Liver (tissue), 9 donors: Measurements from ENCODE around the gene ANTXR1. TPM values are rescaled to one million over a fixed set of nuclear protein-coding genes. Genes with fewer than 3 reads are reported as not detected.

Source experiments
- DNase-seq: peaks from one replicate; pipeline ENCODE4 v3.0.0-alpha.2; 2017; ENCODE audit warnings: low spot score
- H3K27ac ChIP-seq, 2 donors: one replicate each; pipeline ENCODE4 v1.7.0; 2013; ENCODE audit warnings: inconsistent platforms in 2 of 2, low read length in 2 of 2, control low read depth in 1 of 2, low read depth in 1 of 2, mild to moderate bottlenecking in 1 of 2
- H3K27me3 ChIP-seq, 4 donors: one replicate each; pipeline versions ENCODE4 v1.6.1 to v1.7.0; 2013; ENCODE audit warnings: low read length in 3 of 4, inconsistent platforms in 1 of 4, mild to moderate bottlenecking in 1 of 4, moderate library complexity in 1 of 4; ENCODE audit not compliant: control insufficient read depth in 4 of 4, insufficient read depth in 4 of 4
- H3K36me3 ChIP-seq, 4 donors: one replicate each; pipeline versions ENCODE4 v1.6.1 to v1.7.0; 2013; ENCODE audit warnings: low read length in 3 of 4, mild to moderate bottlenecking in 3 of 4, low read depth in 1 of 4, moderate library complexity in 1 of 4; ENCODE audit not compliant: control insufficient read depth in 4 of 4, insufficient read depth in 3 of 4
- H3K4me1 ChIP-seq, 4 donors: one replicate each; pipeline versions ENCODE4 v1.6.1 to v1.7.0; 2013; ENCODE audit warnings: low read length in 3 of 4, mild to moderate bottlenecking in 3 of 4, moderate library complexity in 1 of 4; ENCODE audit not compliant: control insufficient read depth in 4 of 4, insufficient read depth in 4 of 4
- H3K4me3 ChIP-seq, 3 donors: one replicate each; pipeline versions ENCODE4 v1.6.1 to v1.7.0; 2013; ENCODE audit warnings: low read length in 3 of 3, control low read depth in 1 of 3, low read depth in 1 of 3, mild to moderate bottlenecking in 1 of 3
- H3K9ac ChIP-seq, 2 donors: one replicate each; pipeline ENCODE4 v1.7.0; 2013; ENCODE audit warnings: low read length in 2 of 2, mild to moderate bottlenecking in 2 of 2, moderate library complexity in 2 of 2, control low read depth in 1 of 2, low read depth in 1 of 2
- H3K9me3 ChIP-seq, 4 donors: one replicate each; pipeline versions ENCODE4 v1.6.1 to v1.7.0; 2013; ENCODE audit warnings: low read length in 3 of 4; ENCODE audit not compliant: control insufficient read depth in 4 of 4
- FOXA1 ChIP-seq: IDR thresholded peaks from 2 replicates; pipeline ENCODE4 v1.6.1; 2016; ENCODE audit warnings: antibody characterized with exemption
- GABPA ChIP-seq, 2 donors: IDR thresholded peaks in 1 of 2; conservative IDR thresholded peaks in 1 of 2; 2 replicates each; pipeline ENCODE4 v1.6.1; 2016; ENCODE audit warnings: antibody characterized with exemption in 2 of 2, mild to moderate bottlenecking in 1 of 2, moderate library complexity in 1 of 2
- JUND ChIP-seq, 2 donors: IDR thresholded peaks; 2 replicates each; pipeline ENCODE4 v1.6.1; 2016; ENCODE audit warnings: antibody characterized with exemption in 2 of 2
- MAX ChIP-seq: IDR thresholded peaks from 2 replicates; pipeline ENCODE4 v1.6.1; 2016; ENCODE audit warnings: antibody characterized with exemption
- REST ChIP-seq: IDR thresholded peaks from 2 replicates; pipeline ENCODE4 v1.6.1; 2016; ENCODE audit warnings: antibody characterized with exemption, mild to moderate bottlenecking
- TAF1 ChIP-seq: conservative IDR thresholded peaks from 2 replicates; pipeline ENCODE4 v1.6.1; 2016; ENCODE audit warnings: antibody characterized with exemption, mild to moderate bottlenecking
- WGBS: extraction: QIAGEN DNeasy Blood & Tissue Kit; methylation state at CpG from one replicate; pipeline ENCODE4 v1.1.7; 2013; 5-methylcytosine and 5-hydroxymethylcytosine counted together
- polyA plus RNA-seq, 2 donors: library from polyadenylated mRNA; stranded (reverse) in 1 of 2; unstranded in 1 of 2; fragments of 200-250 nt in 1 of 2; fragments of >200 nt in 1 of 2; fragmentation: Nextera tagmentation in 1 of 2; extraction: Ambion mirVana in 1 of 2; gene quantifications; one replicate each; pipeline versions ENCODE4 v1.2.1 to v1.2.3, GENCODE V29; 2013 to 2015
- total RNA-seq, 2 donors: library from RNA; depleted of rRNA; stranded (reverse); fragments of >200 nt; gene quantifications; one replicate each; pipeline ENCODE4 v1.2.3, GENCODE V29; 2014
- donor health status: healthy.
- donor health status: healthy.
- donor health status: healthy.
- donor health status: healthy.
- donor health status: healthy.

Gene ANTXR1
- total RNA-seq, result 1 to 10 TPM; 1.9 to 3.6 TPM
- 1 to 10 TPM in 1 of 2 donors, under 1 TPM in 1; 0.60 to 1.7 TPM for polyA plus RNA-seq

- no peak for TF ChIP-seq FOXA1
- peak; percentile 59 to 75 for TF ChIP-seq GABPA (IDR thresholded peaks at IDR 0.05 in 1 of 2, conservative IDR thresholded peaks at IDR 0.05 in 1 of 2)
- Histone ChIP-seq H3K27me3 (peaks cover 0 to 21% (median 1%) of the 10 kb centered on the region in 4 donors), H3K9ac (no peak within 1 kb of the TSS), H3K9me3 (no peaks in the 10 kb centered on the region), H3K4me3 (peak within 1 kb of the TSS; percentile 22 to 68 (median 61)), H3K4me1 (peaks cover 2 to 15% (median 10%) of the 10 kb centered on the region in 4 donors), H3K27ac (peak within 1 kb of the TSS; percentile 4 to 53), H3K36me3 (no peaks in the 10 kb centered on the region)
- WGBS, result 1% methylated on average over 63 of the region's 63 CpGs
- no peak for DNase-seq
These were observed at the start of gene ANTXR1 for GRCh38 chr2:69013142-69013839. TSS of gene ANTXR1 (plus strand) at chr2:69013179. CDS start at chr2:69013500, 321 bp downstream.

GRCh38 chr2:68964282-68964681 lies 48.7 kb upstream of the ANTXR1 start:
- DNase-seq, result no peak
- H3K27ac ChIP-seq, result no peak overlapping the region
- H3K4me3 ChIP-seq, result no peak overlapping the region
- peaks cover 0 to 9% (median 2%) of the 10 kb centered on the region in 4 donors for H3K4me1 ChIP-seq
- H3K36me3 ChIP-seq, result no peaks in the 10 kb centered on the region
- no peaks in the 10 kb centered on the region for H3K9me3 ChIP-seq
- H3K27me3 ChIP-seq, result no peaks in the 10 kb centered on the region
- TF ChIP-seq JUND (IDR thresholded peaks at IDR 0.05) (no peak), MAX (no peak)
- no peak overlapping the region for H3K9ac ChIP-seq

GRCh38 chr2:68968221-68968620 lies 44.8 kb upstream of the ANTXR1 start:
- WGBS, result 85% methylated on average over 1 of the region's 1 CpG
- Histone ChIP-seq H3K4me3 (no peak overlapping the region), H3K9ac (no peak overlapping the region), H3K36me3 (no peaks in the 10 kb centered on the region), H3K27ac (no peak overlapping the region), H3K27me3 (no peaks in the 10 kb centered on the region), H3K4me1 (no peaks in the 10 kb centered on the region), H3K9me3 (no peaks in the 10 kb centered on the region)
- TF ChIP-seq TAF1, result no peak
- TF ChIP-seq GABPA (IDR thresholded peaks at IDR 0.05 in 1 of 2, conservative IDR thresholded peaks at IDR 0.05 in 1 of 2), result no peak
- no peak for TF ChIP-seq REST
- no peak for DNase-seq
